NCI-H2171 treated with DMSO at 0.1 percent for 48 hours (cell line): ENCODE results near the gene DNAAF5.

ENCODE experiments used
- DNase-seq: peaks from one replicate; lab custom pipeline; 2025; lab: John Stamatoyannopoulos, UW

DNAAF5 gene

GRCh38 chr7:815284-816216, 89.1 kb downstream of the DNAAF5 start:
- DNase-seq: peak; percentile 74

- peak; percentile 95 for DNase-seq
These were observed 89.8 kb downstream of the DNAAF5 start for GRCh38 chr7:816300-816750.

GRCh38 chr7:816751-817671, 90.5 kb downstream of the DNAAF5 start:
- peak; percentile 17 for DNase-seq

- DNase-seq: peak; percentile 25
These were observed 91.7 kb downstream of the DNAAF5 start for GRCh38 chr7:818031-818699.

GRCh38 chr7:820341-820740, 93.8 kb downstream of the DNAAF5 start:
- DNase-seq: no peak

GRCh38 chr7:821688-822087, 95.2 kb downstream of the DNAAF5 start:
- no peak for DNase-seq

GRCh38 chr7:822692-823276, 96.3 kb downstream of the DNAAF5 start:
- no peak for DNase-seq

GRCh38 chr7:823649-824048, 97.2 kb downstream of the DNAAF5 start:
- no peak for DNase-seq

- no peak for DNase-seq
These were observed 97.6 kb downstream of the DNAAF5 start for GRCh38 chr7:824081-824480.

- DNase-seq: no peak
These were observed 98.2 kb downstream of the DNAAF5 start for GRCh38 chr7:824664-825063.

GRCh38 chr7:825386-825785, 98.9 kb downstream of the DNAAF5 start:
- DNase-seq: no peak

- peak; percentile 41 for DNase-seq
These were observed 99.9 kb downstream of the DNAAF5 start for GRCh38 chr7:826230-826917.

- DNase-seq: peak; percentile 34
These were observed 102.5 kb downstream of the DNAAF5 start for GRCh38 chr7:828793-829561.

GRCh38 chr7:830069-830468, 103.6 kb downstream of the DNAAF5 start:
- DNase-seq: peak; percentile 63

GRCh38 chr7:831596-832166, 105.2 kb downstream of the DNAAF5 start:
- DNase-seq: peak; percentile 24

- DNase-seq: no peak
These were observed 105.9 kb downstream of the DNAAF5 start, which contains the start of gene SUN1 for GRCh38 chr7:832167-832967. SUN1 (plus strand) TSS chr7:832476; CDS start chr7:832525, 49 bp downstream.

- DNase-seq: peak; percentile 29
These were observed 106.5 kb downstream of the DNAAF5 start for GRCh38 chr7:832968-833424.

- DNase-seq: no peak
These were observed 107.2 kb downstream of the DNAAF5 start for GRCh38 chr7:833601-834258.
